OCI-LY3 (cell line): ENCODE data around the gene CHRNB4.

Experiments
- CTCF ChIP-seq: fragments of 200-600, 300-600 bp; sonication (generic); IDR thresholded peaks from 2 replicates; pipeline ENCODE4 v1.5.1; 2014; ENCODE audit warnings: antibody characterized with exemption, low read length, low read depth
- EZH2phosphoT487 ChIP-seq: fragments of 200-600 bp; shearing (Covaris generic); IDR thresholded peaks from 2 replicates; pipeline ENCODE4 v1.6.1; 2018; ENCODE audit warnings: antibody characterized with exemption, mixed run types, low read depth

- TF ChIP-seq CTCF = no peak
- TF ChIP-seq EZH2phosphoT487 = no peak
Observed at GRCh38 chr15:78660584-78660983, 19.6 kb upstream of the CHRNB4 start.
